GM21619 (cell line): ENCODE measurements around the gene SDR9C7.
"Not testable (repeated sequence)": the region's sequence is repeated elsewhere in the genome, so short reads cannot be mapped to it uniquely, and the experiment has no call there.

Source experiments
- ATAC-seq: cut with Tn5 transposase; IDR thresholded peaks from one replicate; pipeline ENCODE4 v1.9.1; 2021; ENCODE audit not compliant: unreplicated experiment

SDR9C7 gene

GRCh38 chr12:56954057-56954957, 20.1 kb upstream of the SDR9C7 start:
- no peak for ATAC-seq

- no peak for ATAC-seq
Measured at GRCh38 chr12:56953314-56953713, 19.1 kb upstream of the SDR9C7 start.

- ATAC-seq: no peak
Measured at GRCh38 chr12:56951582-56952339, 17.6 kb upstream of the SDR9C7 start.

GRCh38 chr12:56948881-56949280, 14.7 kb upstream of the SDR9C7 start:
- no peak for ATAC-seq

GRCh38 chr12:56948457-56948777, 14.2 kb upstream of the SDR9C7 start:
- ATAC-seq: no peak

- no peak for ATAC-seq
Measured at GRCh38 chr12:56947633-56948456, 13.6 kb upstream of the SDR9C7 start.

GRCh38 chr12:56943878-56944277, 9.7 kb upstream of the SDR9C7 start:
- ATAC-seq: no peak

GRCh38 chr12:56943374-56943773, 9.2 kb upstream of the SDR9C7 start:
- not testable (repeated sequence) for ATAC-seq

GRCh38 chr12:56941299-56942017, 7.2 kb upstream of the SDR9C7 start:
- ATAC-seq: peak; percentile 83

GRCh38 chr12:56940942-56941298, 6.7 kb upstream of the SDR9C7 start:
- not testable (repeated sequence) for ATAC-seq

GRCh38 chr12:56935752-56936151, 1.5 kb upstream of the SDR9C7 start:
- ATAC-seq: no peak

GRCh38 chr12:56935157-56935556, 949 bp upstream of the SDR9C7 start:
- no peak for ATAC-seq

- no peak for ATAC-seq
Measured at GRCh38 chr12:56932867-56933266, 1.3 kb downstream of the SDR9C7 start.

- ATAC-seq: no peak
Measured at GRCh38 chr12:56932146-56932545, 2.1 kb downstream of the SDR9C7 start.

- ATAC-seq: no peak
Measured at GRCh38 chr12:56931474-56931978, 2.7 kb downstream of the SDR9C7 start.

- no peak for ATAC-seq
Measured at GRCh38 chr12:56930241-56930640, 4.0 kb downstream of the SDR9C7 start.

GRCh38 chr12:56929780-56930179, 4.4 kb downstream of the SDR9C7 start:
- ATAC-seq: no peak

- ATAC-seq: no peak
Measured at GRCh38 chr12:56928262-56928661, 5.9 kb downstream of the SDR9C7 start.

- no peak for ATAC-seq
Measured at GRCh38 chr12:56927281-56927680, 6.9 kb downstream of the SDR9C7 start.

GRCh38 chr12:56922031-56922430, 12.2 kb downstream of the SDR9C7 start:
- no peak for ATAC-seq

GRCh38 chr12:56921346-56921745, 12.9 kb downstream of the SDR9C7 start:
- no peak for ATAC-seq
